GM23338 (cell line): ENCODE measurements around the gene TULP4. TPM values are rescaled to one million over a fixed set of nuclear protein-coding genes. Genes with fewer than 3 reads are reported as not detected.

Source experiments
- ATAC-seq: fragments of 200-7000 bp; cut with Tn5 transposase; 3 replicates; pipeline ENCODE4 v1.9.1; 2020
- DNase-seq: peaks from one replicate; pipeline ENCODE4 v3.0.0-alpha.2; 2015; ENCODE audit warnings: low spot score
- H2AFZ ChIP-seq: fragments of 200-600 bp; sonication (generic); 2 replicates; pipeline ENCODE4 v1.8.0; 2016; ENCODE audit warnings: antibody characterized with exemption, mild to moderate bottlenecking, moderate library complexity
- H3F3A ChIP-seq: fragments of 200-600 bp; sonication (generic); replicated peaks from 2 replicates; pipeline ENCODE4 v1.8.0; 2017; ENCODE audit warnings: antibody characterized with exemption, mixed run types, low read depth
- H3K27ac ChIP-seq: fragments of 200-600 bp; sonication (generic); 2 replicates; pipeline ENCODE4 v1.6.1; 2016; ENCODE audit warnings: low read depth
- H3K27me3 ChIP-seq: fragments of 200-600 bp; sonication (generic); 2 replicates; pipeline ENCODE4 v1.8.0; 2016; ENCODE audit warnings: mild to moderate bottlenecking, mixed run types, moderate library complexity; ENCODE audit not compliant: insufficient read depth
- H3K36me3 ChIP-seq: fragments of 200-600 bp; sonication (generic); 2 replicates; pipeline ENCODE4 v1.8.0; 2016; ENCODE audit warnings: mild to moderate bottlenecking; ENCODE audit not compliant: insufficient read depth
- H3K4me1 ChIP-seq: fragments of 200-600 bp; sonication (generic); 2 replicates; pipeline ENCODE4 v1.8.0; 2016; ENCODE audit warnings: mild to moderate bottlenecking, moderate library complexity; ENCODE audit not compliant: insufficient read depth
- H3K4me2 ChIP-seq: fragments of 200-600 bp; sonication (generic); 2 replicates; pipeline ENCODE4 v1.7.1; 2017; ENCODE audit warnings: mixed run types
- H3K4me3 ChIP-seq: fragments of 200-600 bp; sonication (generic); 2 replicates; pipeline ENCODE4 v1.6.1; 2016; ENCODE audit warnings: mixed run types
- H3K79me2 ChIP-seq: fragments of 200-600 bp; sonication (generic); replicated peaks from 2 replicates; pipeline ENCODE4 v1.8.0; 2017; ENCODE audit warnings: mild to moderate bottlenecking; ENCODE audit not compliant: insufficient read depth
- H3K9me2 ChIP-seq: fragments of 200-600 bp; sonication (generic); 2 replicates; pipeline ENCODE4 v1.8.0; 2017; ENCODE audit not compliant: insufficient read depth
- H4K20me1 ChIP-seq: fragments of 200-600 bp; sonication (generic); replicated peaks from 2 replicates; pipeline ENCODE4 v1.8.0; 2017; ENCODE audit warnings: mild to moderate bottlenecking; ENCODE audit not compliant: insufficient read depth
- H3K27ac Mint-ChIP-seq: 2 replicates; pipeline ENCODE4 v1.8.0; 2020; ENCODE audit warnings: inconsistent platforms, mild to moderate bottlenecking, moderate library complexity, mixed read lengths
- H3K27me3 Mint-ChIP-seq: 3 replicates; pipeline ENCODE4 v1.8.0; 2022; ENCODE audit warnings: low read depth, mild to moderate bottlenecking, moderate library complexity, mixed read lengths, inconsistent platforms; ENCODE audit not compliant: insufficient read depth, poor library complexity
- H3K36me3 Mint-ChIP-seq: 3 replicates; pipeline ENCODE4 v1.8.0; 2021; ENCODE audit warnings: low read depth, mild to moderate bottlenecking, inconsistent platforms, moderate library complexity, mixed read lengths
- H3K4me1 Mint-ChIP-seq: 3 replicates; pipeline ENCODE4 v1.8.0; 2020; ENCODE audit warnings: mild to moderate bottlenecking, inconsistent platforms, mixed read lengths
- H3K4me3 Mint-ChIP-seq: 3 replicates; pipeline ENCODE4 v1.8.0; 2021; ENCODE audit warnings: moderate library complexity, mild to moderate bottlenecking, inconsistent platforms, mixed read lengths
- H3K9me3 Mint-ChIP-seq: 3 replicates; pipeline ENCODE4 v1.8.0; 2020; ENCODE audit warnings: moderate library complexity, mild to moderate bottlenecking, inconsistent platforms, mixed read lengths
- POLR2AphosphoS5 ChIP-seq: IDR thresholded peaks from 2 replicates; pipeline ENCODE4 v1.6.1; 2016; ENCODE audit warnings: antibody characterized with exemption, low read depth
- REST ChIP-seq: IDR thresholded peaks from one replicate; pipeline ENCODE4 v1.6.1; 2018; ENCODE audit warnings: antibody characterized with exemption; ENCODE audit not compliant: unreplicated experiment
- ZNF331 ChIP-seq: fragments of 250-450 bp; sonication (Bioruptor Pico); IDR thresholded peaks from 2 replicates; pipeline ENCODE4 v1.5.0; 2020; ENCODE audit warnings: low read depth, mild to moderate bottlenecking, moderate library complexity
- ZNF462 ChIP-seq: fragments of 250-450 bp; sonication (Bioruptor Pico); IDR thresholded peaks from 2 replicates; pipeline ENCODE4 v1.5.0; 2020; ENCODE audit warnings: mild to moderate bottlenecking, moderate library complexity
- polyA plus RNA-seq: library from polyadenylated mRNA; unstranded; fragments of >200 nt; fragmentation: Nextera tagmentation; extraction: Ambion mirVana; gene quantifications from 2 replicates; pipeline ENCODE4 v1.2.1, GENCODE V29; 2016
- total RNA-seq: library from RNA; depleted of rRNA; stranded (reverse); fragments of >200 nt; shearing (Covaris generic); gene quantifications from 2 replicates; pipeline ENCODE4 v1.2.3, GENCODE V29; 2014

TULP4 gene
- total and polyA plus RNA-seq, 2 experiments from 2014 or later = 31.2 to 50.2 TPM

GRCh38 chr6:158500016-158500735 is 187.9 kb downstream of the TULP4 start (continued):
- no peak for TF ChIP-seq ZNF462 (CRISPR knock-in tag)

GRCh38 chr6:158501360-158502262 is 189.3 kb downstream of the TULP4 start:
- no peak overlapping the region for H3K27ac Mint-ChIP-seq
- Histone ChIP-seq H4K20me1 (no peaks in the 10 kb centered on the region), H3K9me2 (no peaks in the 10 kb centered on the region), H3K36me3 (0 out of 2 replicates have a peak, but pooled peaks cover 7% of the 10 kb centered on the region), H3K27me3 (no peaks in the 10 kb centered on the region), H3K79me2 (no peaks in the 10 kb centered on the region), H3K27ac (no peak overlapping the region), H2AFZ (no peak overlapping the region), H3K4me3 (no peak overlapping the region), H3F3A (no peaks in the 10 kb centered on the region), H3K4me1 (no peaks in the 10 kb centered on the region), H3K4me2 (no peak overlapping the region)
- DNase-seq (no peak), ATAC-seq (no peak)
- H3K4me1 Mint-ChIP-seq = peaks cover 3% of the 10 kb centered on the region; the same call in 2 of the 3 replicates
- peaks cover 14% of the 10 kb centered on the region for H3K27me3 Mint-ChIP-seq
- TF ChIP-seq REST = no peak
- no peak for TF ChIP-seq POLR2AphosphoS5
- TF ChIP-seq ZNF331 (CRISPR knock-in tag) = no peak
- H3K36me3 Mint-ChIP-seq = peaks cover 27% of the 10 kb centered on the region
- no peak overlapping the region for H3K4me3 Mint-ChIP-seq
- no peaks in the 10 kb centered on the region for H3K9me3 Mint-ChIP-seq
